Upper lobe of left lung (tissue), 6 donors: ENCODE results near the gene ZNF423. TPM values are rescaled to one million over a fixed set of nuclear protein-coding genes. Genes with fewer than 3 reads are reported as not detected.

Experiments used
- ATAC-seq, 2 donors: fragments of 200-7000 bp; cut with Tn5 transposase; one replicate each; pipeline ENCODE4 v1.9.1; 2022; ENCODE audit warnings: mild to moderate bottlenecking in 2 of 2, moderate library complexity in 2 of 2; ENCODE audit not compliant: low FRiP score in 2 of 2
- DNase-seq, 2 donors: peaks; one replicate each; pipeline ENCODE4 v3.0.0-alpha.2; 2019 to 2020
- H3K27ac ChIP-seq, 4 donors: fragments of 200-600 bp; sonication (generic); one replicate each; pipeline ENCODE4 v1.5.1; 2016 to 2019
- H3K27me3 ChIP-seq, 4 donors: fragments of 200-600 bp; sonication (generic); one replicate each; pipeline ENCODE4 v1.5.1; 2017 to 2019
- H3K36me3 ChIP-seq, 4 donors: fragments of 200-600 bp; sonication (generic); one replicate each; pipeline ENCODE4 v1.5.1; 2016 to 2019
- H3K4me1 ChIP-seq, 4 donors: fragments of 200-600 bp; sonication (generic); one replicate each; pipeline ENCODE4 v1.5.1; 2018 to 2019
- H3K4me3 ChIP-seq, 4 donors: fragments of 200-600 bp; sonication (generic); one replicate each; pipeline ENCODE4 v1.5.1; 2017 to 2019; ENCODE audit warnings: mild to moderate bottlenecking in 2 of 4, moderate library complexity in 1 of 4
- H3K9me3 ChIP-seq, 4 donors: fragments of 200-600 bp; sonication (generic); one replicate each; pipeline ENCODE4 v1.5.1; 2018 to 2019
- EP300 ChIP-seq, 4 donors: sonication (generic); formaldehyde crosslinking; IDR thresholded peaks; one replicate each; pipeline ENCODE4 v1.5.1; 2017; ENCODE audit warnings: antibody characterized with exemption in 4 of 4, control low read depth in 2 of 4
- POLR2A ChIP-seq, 4 donors: fragments of 450-650 bp; IDR thresholded peaks; one replicate each; pipeline ENCODE4 v1.5.1; 2016 to 2017; ENCODE audit warnings: antibody characterized with exemption in 4 of 4, mild to moderate bottlenecking in 2 of 4
- POLR2AphosphoS5 ChIP-seq, 2 donors: sonication (generic); formaldehyde crosslinking; IDR thresholded peaks; one replicate each; pipeline ENCODE4 v1.5.1; 2017; ENCODE audit warnings: antibody characterized with exemption in 2 of 2
- WGBS, 2 donors: methylation state at CpG; one replicate each; pipeline ENCODE4 v1.1.5; 2017 to 2018; 5-methylcytosine and 5-hydroxymethylcytosine counted together
- total RNA-seq, 6 donors: library from RNA; depleted of rRNA in 4 of 6; stranded (reverse); fragments of >200 nt in 4 of 6; gene quantifications; one replicate each; pipeline versions ENCODE4 v1.1.0 to v1.2.1, GENCODE V29; 2016 to 2021
- TF ChIP-seq, protein P1 (sequence below), 6 experiments: fragments of 450-650 bp in 4 of 6; fragments of 200-600 bp in 2 of 6; sonication (generic) in 2 of 6; IDR thresholded peaks; one replicate each; pipeline ENCODE4 v1.5.1; 2016 to 2019; ENCODE audit warnings: antibody characterized with exemption in 6 of 6
- donor health status: DM: no; HTN: no; CAD: no; lungs with moderate emphysema.
- donor health status: DM: no; HTN: yes; CAD: no; lungs with severe emphysema.

ZNF423 gene
- total RNA-seq, 6 donors from 2014 or later = 4.1 to 11.4 (median 6.7) TPM

DNA sequence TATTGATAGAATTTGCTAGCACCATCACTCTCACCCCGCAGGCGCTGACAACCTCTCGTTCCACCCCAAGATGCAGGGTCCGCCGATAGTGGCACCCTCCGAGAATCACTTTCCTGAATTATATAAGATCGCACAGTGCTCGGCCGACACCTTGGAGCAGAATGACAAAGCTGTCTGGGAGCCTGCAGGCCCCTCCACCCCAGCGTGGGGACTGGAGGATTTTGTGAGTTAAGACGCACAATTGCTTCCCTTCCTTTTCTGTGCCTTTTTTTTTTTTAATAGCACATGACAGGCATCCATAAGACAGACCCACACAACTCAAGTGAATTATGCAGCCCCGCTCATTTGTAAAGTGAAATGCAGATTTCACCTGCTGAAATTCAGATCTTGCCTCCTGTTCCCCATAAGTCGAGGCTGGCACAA lies 327.0 kb downstream of the ZNF423 start:
- Histone ChIP-seq H3K27ac (no peak overlapping the region), H3K4me1 (peaks cover 3 to 13% (median 6%) of the 10 kb centered on the region in 4 donors), H3K4me3 (peak overlapping the region in 3 of 4 donors; percentile 17 to 43 (median 42)), H3K27me3 (no peaks in the 10 kb centered on the region), H3K36me3 (no peaks in the 10 kb centered on the region), H3K9me3 (no peaks in the 10 kb centered on the region)
- WGBS, 2 donors = 64 to 81% methylated on average over 13 of the region's 13 CpGs
- TF ChIP-seq POLR2A (IDR thresholded peaks at IDR 0.05) (no peak), EP300 (IDR thresholded peaks at IDR 0.05) (no peak), POLR2AphosphoS5 (IDR thresholded peaks at IDR 0.05) (no peak)
- TF ChIP-seq, protein P1, sequence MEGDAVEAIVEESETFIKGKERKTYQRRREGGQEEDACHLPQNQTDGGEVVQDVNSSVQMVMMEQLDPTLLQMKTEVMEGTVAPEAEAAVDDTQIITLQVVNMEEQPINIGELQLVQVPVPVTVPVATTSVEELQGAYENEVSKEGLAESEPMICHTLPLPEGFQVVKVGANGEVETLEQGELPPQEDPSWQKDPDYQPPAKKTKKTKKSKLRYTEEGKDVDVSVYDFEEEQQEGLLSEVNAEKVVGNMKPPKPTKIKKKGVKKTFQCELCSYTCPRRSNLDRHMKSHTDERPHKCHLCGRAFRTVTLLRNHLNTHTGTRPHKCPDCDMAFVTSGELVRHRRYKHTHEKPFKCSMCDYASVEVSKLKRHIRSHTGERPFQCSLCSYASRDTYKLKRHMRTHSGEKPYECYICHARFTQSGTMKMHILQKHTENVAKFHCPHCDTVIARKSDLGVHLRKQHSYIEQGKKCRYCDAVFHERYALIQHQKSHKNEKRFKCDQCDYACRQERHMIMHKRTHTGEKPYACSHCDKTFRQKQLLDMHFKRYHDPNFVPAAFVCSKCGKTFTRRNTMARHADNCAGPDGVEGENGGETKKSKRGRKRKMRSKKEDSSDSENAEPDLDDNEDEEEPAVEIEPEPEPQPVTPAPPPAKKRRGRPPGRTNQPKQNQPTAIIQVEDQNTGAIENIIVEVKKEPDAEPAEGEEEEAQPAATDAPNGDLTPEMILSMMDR (IDR thresholded peaks at IDR 0.05) = no peak
- DNase-seq (no peak), ATAC-seq (no peak)

DNA sequence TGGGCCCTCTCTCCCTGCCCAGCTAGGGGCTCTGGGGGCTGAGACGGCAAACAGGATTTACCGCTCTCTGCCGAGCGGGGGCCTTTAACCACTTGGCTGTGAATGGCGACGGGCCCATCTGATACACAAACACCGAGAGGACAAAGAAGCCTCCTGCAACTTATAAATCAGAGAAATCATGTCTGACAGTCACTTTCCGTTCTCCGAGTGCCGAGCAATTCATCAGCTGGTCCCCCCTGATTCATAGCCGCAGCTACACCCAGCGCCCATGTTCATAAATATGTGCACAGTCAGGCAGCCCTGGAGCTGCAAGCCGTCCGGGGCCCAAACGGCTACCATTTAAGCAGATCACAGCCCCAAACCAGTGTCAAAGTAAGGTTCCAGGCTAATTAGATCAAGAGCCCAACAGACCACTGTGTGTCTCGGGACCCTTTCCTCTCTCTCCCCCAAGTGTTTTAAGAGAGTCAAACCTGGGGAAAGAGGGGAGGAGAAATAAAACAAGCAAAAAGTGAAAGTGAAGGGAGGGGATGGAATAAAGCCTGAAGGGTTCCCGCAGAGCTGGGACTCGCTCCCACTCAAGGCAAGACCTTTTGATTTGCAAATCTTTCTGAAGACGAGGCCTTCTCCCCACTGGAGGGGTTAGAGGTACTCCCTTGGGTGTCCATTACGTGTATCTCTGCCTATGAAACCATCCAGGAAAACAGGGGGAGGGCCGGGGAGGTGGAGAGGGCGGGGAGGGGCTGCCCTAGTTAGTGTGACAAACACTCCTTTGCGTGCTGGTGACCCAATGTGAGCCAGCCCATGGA lies 327.6 kb downstream of the ZNF423 start:
- H3K4me3 ChIP-seq = peak overlapping the region in 3 of 4 donors; percentile 17 to 43 (median 42)
- no peaks in the 10 kb centered on the region for H3K27me3 ChIP-seq
- DNase-seq (no peak), ATAC-seq (peak in 1 of 2 donors; percentile 44)
- H3K27ac ChIP-seq = no peak overlapping the region
- 10 to 20% methylated on average over 22 to 23 of the region's 23 CpGs for WGBS, 2 donors
- H3K4me1 ChIP-seq = peaks cover 3 to 13% (median 6%) of the 10 kb centered on the region in 4 donors
- TF ChIP-seq POLR2A (IDR thresholded peaks at IDR 0.05) (no peak), POLR2AphosphoS5 (IDR thresholded peaks at IDR 0.05) (no peak), EP300 (IDR thresholded peaks at IDR 0.05) (no peak)
- TF ChIP-seq, protein P1 (IDR thresholded peaks at IDR 0.05) = no peak
- H3K9me3 ChIP-seq = no peaks in the 10 kb centered on the region
- H3K36me3 ChIP-seq = peaks cover 0 to 4% (median 0%) of the 10 kb centered on the region in 4 donors

DNA sequence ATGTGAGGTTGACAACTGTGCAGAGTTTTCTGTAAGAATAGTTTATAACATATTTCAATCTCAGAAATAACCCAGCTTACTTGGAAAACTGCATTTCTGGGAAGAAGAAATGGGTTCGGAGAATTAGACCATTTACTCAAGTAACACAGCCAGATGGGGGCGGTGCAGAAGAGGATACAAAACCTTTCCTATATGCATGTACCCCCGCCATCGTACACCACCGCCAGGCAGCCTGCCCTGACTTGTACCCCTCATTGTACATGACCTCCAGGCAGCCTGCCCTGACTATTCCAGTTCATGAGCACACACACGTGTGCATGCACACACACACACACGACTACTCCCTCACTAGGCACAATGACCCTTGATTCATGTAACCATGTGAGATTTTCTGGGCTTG lies 328.3 kb downstream of the ZNF423 start:
- Histone ChIP-seq H3K27me3 (no peaks in the 10 kb centered on the region), H3K4me3 (peak overlapping the region in 2 of 4 donors; percentile 42 to 43), H3K9me3 (no peaks in the 10 kb centered on the region), H3K4me1 (peaks cover 3 to 13% (median 6%) of the 10 kb centered on the region in 4 donors), H3K27ac (no peak overlapping the region), H3K36me3 (peaks cover 0 to 7% (median 0%) of the 10 kb centered on the region in 4 donors)
- 63 to 76% methylated on average over 7 of the region's 7 CpGs for WGBS, 2 donors
- TF ChIP-seq EP300 (IDR thresholded peaks at IDR 0.05) (no peak), POLR2AphosphoS5 (IDR thresholded peaks at IDR 0.05) (no peak), POLR2A (IDR thresholded peaks at IDR 0.05) (no peak)
- TF ChIP-seq, protein P1 (IDR thresholded peaks at IDR 0.05) = no peak
- ATAC-seq (no peak), DNase-seq (no peak)

DNA sequence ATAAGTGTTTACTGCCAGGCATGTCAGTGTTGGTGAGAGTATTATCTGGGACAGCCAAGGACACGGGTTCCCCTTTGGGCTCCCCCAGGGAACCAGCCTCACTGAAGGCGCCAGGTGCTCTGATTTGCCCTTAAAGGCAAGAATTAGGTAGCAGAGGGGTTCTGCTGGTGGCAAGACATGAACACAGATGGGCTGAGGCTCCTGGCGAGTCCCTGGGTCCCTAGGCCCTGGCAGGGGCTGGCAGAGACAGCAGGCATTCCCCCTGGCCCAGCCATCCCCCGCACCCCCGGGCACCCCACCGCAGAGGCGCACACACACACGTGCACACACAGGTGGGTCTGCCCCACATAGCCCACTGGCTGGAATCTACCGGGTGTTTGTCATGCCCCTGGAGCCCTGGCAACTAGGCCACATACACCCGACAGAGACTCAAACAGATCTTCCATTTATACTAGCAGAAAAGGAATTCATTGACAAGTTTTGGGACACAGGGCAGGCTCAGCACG lies 329.0 kb downstream of the ZNF423 start:
- 92 to 93% methylated on average over 2 to 6 of the region's 11 CpGs for WGBS, 2 donors
- Histone ChIP-seq H3K4me3 (no peak overlapping the region), H3K27me3 (no peaks in the 10 kb centered on the region), H3K36me3 (peaks cover 0 to 9% (median 0%) of the 10 kb centered on the region in 4 donors), H3K4me1 (peaks cover 3 to 13% (median 6%) of the 10 kb centered on the region in 4 donors), H3K9me3 (no peaks in the 10 kb centered on the region), H3K27ac (no peak overlapping the region)
- peak in 1 of 2 donors; percentile 57 for DNase-seq
- no peak for ATAC-seq
- TF ChIP-seq, protein P1 (IDR thresholded peaks at IDR 0.05) = no peak
- no peak for TF ChIP-seq EP300 (IDR thresholded peaks at IDR 0.05)
- TF ChIP-seq POLR2A (IDR thresholded peaks at IDR 0.05) = no peak
- TF ChIP-seq POLR2AphosphoS5 (IDR thresholded peaks at IDR 0.05) = no peak
